HG03442 (cell line): ENCODE results near the gene CC2D1B.
"Not testable (repeated sequence)": the region's sequence is repeated elsewhere in the genome, so short reads cannot be mapped to it uniquely, and the experiment has no call there.

ENCODE experiments used
- ATAC-seq: cut with Tn5 transposase; IDR thresholded peaks from one replicate; pipeline ENCODE4 v1.9.1; 2021; ENCODE audit warnings: mild to moderate bottlenecking, moderate library complexity; ENCODE audit not compliant: unreplicated experiment

The CC2D1B gene, protein sequence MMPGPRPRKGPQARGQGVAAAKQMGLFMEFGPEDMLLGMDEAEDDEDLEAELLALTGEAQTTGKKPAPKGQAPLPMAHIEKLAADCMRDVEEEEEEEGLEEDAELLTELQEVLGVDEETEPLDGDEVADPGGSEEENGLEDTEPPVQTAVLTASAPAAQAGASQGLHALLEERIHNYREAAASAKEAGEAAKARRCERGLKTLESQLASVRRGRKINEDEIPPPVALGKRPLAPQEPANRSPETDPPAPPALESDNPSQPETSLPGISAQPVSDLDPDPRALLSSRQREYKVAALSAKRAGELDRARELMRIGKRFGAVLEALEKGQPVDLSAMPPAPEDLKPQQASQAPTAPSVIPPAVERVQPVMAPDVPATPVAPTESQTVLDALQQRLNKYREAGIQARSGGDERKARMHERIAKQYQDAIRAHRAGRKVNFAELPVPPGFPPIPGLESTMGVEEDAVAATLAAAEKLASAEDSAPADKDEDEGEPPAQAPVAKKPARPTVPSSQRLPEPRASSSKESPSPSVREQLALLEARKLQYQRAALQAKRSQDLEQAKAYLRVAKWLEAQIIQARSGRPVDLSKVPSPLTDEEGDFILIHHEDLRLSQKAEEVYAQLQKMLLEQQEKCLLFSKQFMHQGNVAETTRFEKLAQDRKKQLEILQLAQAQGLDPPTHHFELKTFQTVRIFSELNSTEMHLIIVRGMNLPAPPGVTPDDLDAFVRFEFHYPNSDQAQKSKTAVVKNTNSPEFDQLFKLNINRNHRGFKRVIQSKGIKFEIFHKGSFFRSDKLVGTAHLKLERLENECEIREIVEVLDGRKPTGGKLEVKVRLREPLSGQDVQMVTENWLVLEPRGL

DNA sequence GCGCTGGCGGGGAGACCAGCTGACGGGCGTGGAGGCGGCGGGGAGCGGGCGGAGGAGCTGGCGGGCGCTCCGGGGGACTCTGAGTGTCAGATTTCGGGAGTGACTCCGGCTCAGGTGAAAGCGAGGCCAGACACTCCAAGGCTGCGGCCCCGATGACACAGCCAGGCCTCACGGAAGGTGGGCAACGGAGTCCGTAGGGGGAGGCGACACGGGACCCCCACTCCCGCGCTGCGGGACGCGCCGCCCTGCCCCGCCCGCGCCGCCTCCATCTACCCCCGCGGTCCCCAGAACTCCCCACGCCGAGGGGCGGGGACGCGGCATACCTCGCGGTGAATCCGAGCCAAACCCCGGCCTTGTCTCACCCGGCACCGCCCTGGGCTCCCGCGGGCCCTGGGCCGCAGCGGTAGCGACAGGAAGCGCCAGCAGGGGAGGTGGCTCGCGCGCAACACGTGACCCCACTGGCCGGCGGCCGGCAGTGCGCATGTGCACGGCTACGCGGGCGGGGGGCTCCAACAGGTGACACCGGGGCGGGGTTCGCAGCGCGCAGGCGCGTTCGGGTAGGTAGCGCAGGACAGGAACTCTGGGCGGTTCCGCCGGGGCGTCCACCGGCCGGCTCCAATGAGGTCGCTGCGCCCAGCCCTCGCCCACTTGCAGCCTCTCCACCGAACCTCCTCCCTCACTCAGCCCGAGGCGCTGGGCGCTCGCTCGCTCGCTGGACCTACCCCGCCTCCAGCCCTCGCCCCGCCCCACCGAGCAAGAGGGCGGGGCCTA is at the start of gene CC2D1B:
TSS of gene CC2D1B (minus strand) at position 460 of the 771 bp plus-strand sequence. CDS start 1,585 bp downstream, outside the sequence.
- peak; percentile 91 for ATAC-seq

DNA sequence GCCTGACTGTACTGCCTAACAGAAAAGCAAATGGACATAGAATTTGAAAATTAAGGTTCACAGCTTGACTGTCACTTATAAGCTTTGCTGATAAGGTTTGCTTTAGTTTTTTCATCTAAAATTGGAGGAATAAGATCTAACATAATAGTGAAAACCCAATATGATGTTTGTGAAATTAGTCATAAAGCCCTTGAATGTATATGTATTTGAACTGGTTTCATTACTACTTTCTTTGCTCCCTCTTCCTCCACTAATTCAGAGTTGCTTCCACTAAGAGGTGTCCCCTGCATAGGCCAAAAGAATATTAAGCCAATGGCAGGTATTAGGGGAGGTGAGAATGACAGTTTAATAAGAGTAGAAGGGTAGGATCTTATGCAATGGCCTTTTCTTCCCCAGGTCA is 48.9 kb upstream of the CC2D1B start:
- no peak for ATAC-seq

DNA sequence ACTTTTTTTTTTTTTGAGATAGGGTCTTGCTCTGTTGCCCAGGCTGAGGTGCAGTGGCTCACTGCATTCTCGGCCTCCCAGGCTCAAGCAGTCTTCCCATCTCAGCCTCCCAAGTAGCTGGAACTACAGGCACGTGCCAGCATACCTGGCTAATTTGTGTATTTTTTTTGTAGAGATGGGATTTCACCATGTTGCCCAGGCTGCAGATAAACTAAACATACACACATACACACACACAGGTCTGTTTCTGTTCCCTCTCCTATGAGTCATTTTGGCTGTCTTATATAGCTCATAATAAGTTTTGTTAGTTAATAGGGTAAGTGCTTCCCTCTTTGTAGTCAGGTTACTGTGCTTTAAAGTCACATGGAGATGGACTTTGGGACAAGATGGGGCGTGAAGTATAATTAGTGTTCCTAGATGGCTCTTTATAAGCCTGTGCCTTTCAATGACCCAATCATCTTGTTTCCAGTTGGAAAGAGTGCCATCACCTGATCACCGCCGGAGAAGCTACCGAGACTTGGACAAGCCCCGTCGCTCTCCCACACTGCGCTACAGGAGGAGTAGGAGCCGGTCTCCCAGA is 47.5 kb upstream of the CC2D1B start:
- ATAC-seq = no peak

DNA sequence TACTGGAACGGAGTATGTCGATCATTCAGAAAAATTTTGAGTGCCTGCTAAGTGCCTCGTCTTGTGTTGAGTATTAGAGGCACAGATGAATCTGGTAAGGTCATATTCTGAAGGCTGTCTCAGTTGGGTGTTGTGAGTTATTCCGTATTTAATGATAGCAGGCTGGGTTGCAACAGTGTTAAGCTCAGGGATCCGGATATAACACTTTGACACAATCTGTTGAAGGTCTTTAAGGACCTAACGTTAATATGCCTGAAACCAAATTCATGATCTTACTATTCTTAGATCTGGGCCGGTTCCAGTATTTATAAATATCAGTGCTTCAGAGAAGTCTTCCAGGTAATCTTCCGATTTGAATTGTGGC is 39.0 kb upstream of the CC2D1B start:
- ATAC-seq = no peak

DNA sequence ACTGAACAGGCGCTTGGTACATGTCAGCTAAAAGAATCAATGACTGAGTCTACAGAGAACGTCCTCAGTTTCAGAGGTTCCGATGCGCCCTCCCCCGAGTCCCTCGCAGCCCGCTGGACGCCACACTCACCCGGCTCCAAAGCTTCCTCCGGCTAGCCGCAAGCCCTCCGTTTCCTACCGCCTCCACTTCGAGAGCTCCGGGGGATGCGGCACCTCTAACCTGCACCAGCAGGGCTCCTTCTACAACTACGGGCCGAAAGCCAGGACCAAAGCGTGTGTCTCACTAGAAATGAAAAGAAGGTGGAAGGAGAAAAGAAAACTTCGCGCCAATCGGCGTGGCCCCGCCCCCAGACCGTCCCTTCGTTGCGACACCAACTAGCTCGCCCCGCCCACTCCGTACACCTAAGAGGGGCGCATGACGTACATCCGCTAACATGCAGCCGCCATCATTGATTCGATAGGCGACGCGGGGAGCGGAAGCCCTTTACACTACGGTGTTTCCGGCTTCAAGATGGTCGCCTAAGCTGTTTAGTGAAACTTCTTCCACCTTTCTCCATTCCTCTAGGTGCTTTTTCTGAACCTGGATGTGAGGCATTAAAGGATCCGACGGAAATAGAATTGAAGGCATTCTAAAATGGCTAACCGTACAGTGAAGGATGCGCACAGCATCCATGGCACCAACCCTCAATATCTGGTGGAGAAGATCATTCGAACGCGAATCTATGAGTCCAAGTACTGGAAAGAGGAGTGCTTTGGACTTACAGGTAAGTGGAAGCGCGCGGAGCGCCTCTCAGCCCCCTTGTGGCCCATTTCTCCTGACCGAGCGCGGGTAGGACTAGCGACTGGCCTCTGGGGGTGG is 38.3 kb upstream of the CC2D1B start, which contains the start of the genes ORC1 and PRPF38A:
TSS of gene ORC1 (minus strand) at position 308 of the 859 bp plus-strand sequence. CDS start 2,200 bp downstream, outside the sequence.
TSS of gene PRPF38A (plus strand) at position 487 of the 859 bp plus-strand sequence. CDS start at position 635, 148 bp downstream.
- peak; percentile 96 for ATAC-seq

DNA sequence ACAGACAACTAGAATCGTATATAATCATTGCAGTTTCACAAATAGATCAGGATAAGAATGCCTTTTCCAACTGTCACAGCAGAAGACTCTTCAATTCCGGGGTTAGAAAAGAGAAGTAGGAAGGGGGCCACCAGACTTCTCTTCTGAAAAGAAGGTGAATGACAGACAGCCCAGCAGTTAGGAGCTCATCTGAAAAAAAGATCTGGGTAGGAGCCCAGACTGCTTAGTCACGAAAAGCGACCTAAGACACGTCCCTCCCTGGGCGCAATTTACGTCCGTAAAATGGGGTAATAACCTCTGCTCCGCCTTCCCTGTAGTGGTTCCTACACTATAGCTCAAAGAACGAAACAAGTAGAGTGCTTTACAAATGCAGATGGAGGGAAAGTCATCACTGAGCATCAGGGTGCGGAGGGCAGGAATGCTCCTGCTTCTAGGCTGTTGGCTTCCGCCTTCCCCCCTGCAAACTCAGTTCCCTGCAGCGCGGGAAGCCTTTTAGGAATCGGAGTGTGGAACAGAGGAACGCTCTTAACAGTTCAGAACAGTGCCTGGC is 37.6 kb upstream of the CC2D1B start:
- peak; percentile 22 for ATAC-seq

DNA sequence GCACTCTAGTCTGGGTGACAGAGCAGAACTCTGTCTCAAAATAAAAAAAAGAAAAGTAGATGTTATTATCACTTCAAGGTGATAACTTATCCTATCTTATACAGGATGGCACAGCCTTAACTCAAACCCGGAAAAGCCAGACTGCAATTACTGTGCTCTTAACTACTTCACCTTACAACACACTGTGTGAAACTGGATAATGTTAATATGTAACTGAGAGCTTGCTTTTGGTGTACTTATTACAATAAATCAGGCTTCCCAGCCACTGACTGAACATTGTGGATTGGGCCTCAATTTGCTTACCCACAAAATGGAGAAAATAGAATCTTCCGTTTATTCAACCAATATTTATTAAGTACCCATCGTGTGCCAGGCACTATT is 36.8 kb upstream of the CC2D1B start:
- no peak for ATAC-seq

DNA sequence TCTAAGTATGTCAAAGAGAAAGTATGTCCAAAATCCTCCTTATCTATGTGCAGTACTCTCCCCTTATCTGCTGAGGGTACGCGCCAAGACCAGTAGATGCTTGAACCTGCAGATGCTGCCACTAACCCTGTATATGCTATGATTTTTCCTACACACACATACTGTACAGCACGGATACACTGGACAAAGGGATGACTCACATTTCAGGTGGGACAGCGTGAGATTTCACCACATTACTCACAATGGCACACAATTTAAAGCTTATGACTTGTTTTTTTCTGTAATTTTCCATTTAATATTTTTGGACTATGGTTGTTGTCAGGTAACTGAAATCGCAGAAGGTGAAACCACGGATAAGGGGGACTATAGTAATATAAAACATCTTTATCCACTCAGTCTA is 34.1 kb upstream of the CC2D1B start:
- ATAC-seq = no peak

DNA sequence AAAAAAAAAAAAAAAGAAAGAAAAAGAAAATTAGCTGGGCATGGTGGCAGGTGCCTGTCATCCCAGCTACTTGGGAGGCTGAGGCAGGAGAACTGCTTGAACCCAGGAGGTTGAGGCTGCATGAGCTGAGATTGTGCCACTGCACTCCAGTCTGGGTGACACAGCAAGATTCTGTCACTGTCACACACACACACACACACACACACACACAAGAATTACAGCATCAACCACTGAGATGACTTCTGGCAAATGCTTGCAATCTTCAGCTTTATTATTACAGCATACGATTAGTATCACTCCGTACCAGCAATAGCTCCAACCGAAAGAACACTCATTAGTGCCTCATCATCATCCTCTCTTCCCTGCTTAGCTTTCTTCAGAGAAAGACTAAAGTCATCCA is 33.6 kb upstream of the CC2D1B start:
- ATAC-seq = no peak

DNA sequence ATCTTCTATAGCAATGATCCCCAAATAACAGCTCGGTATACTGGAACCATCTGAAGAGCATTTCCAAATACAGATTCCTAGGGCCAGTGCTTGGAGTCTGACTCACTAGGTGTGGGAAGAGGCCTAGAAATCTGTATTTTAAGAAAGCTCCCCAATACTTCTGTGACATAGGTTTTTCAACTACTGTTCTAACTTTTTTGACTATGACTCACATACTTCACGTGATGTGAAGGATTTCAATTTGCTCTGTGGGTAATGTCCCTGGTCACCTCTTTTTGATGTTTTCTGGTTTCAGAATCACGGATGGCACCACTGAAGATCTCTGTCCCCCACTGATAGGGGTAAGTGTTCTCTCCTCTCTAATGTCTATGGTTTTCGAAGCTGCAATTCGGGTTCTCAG is 27.2 kb upstream of the CC2D1B start:
- no peak for ATAC-seq

DNA sequence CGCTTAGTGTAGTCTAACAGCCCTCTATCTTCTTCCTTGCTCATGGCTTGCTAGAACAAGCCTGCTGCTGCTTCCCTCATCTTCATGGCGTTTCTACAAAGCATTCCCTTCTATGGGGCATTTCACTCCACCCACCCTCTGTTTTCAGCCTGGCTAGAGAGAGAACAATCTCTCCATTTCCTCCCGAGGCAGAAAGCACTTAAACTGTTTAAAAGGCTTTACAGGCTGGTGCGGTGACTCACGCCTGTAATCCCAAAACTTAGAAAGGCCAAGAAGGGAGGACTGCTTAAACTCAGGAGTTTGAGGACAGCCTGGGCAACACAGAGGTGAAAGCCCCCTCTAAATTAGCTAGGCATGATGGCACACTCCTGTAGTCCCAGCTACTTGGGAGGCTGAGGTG is 20.5 kb upstream of the CC2D1B start:
- no peak for ATAC-seq

DNA sequence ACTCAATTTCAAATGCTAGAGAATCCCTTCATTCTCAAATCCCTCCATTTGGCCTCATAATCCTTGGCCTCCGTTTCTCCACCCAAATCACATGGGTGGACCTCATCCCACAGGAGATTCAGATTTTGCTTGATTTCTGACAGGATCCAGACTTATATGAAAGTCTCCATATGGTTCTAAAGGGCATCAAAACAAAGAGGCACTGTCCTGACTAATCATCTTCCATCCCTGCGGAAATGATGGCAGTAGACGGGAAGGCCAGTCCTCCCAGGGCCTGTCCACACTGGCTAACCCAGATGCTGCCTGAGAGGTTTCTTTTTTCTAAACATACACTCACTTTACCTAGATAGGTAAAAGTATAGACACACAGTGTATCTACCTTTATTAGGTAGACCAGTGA is 19.4 kb upstream of the CC2D1B start:
- no peak for ATAC-seq

DNA sequence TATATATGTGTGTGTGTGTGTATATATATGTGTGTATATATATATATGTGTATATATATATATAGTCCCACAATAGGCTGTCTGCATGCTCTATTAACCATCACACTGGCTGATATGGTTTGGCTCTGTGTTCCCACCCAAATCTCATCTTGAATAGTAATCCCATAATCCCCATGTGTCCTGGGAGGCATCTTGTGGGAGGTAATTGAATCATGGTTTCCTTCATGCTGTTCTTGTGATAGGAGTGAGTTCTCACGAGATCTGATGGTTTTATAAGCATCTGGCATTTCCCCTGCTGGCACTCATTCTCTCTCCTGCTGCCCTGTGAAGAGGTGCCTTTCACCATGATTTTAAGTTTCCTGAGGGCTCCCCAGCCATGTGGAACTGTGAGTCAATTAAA is 3.8 kb upstream of the CC2D1B start:
- not testable (repeated sequence) for ATAC-seq

DNA sequence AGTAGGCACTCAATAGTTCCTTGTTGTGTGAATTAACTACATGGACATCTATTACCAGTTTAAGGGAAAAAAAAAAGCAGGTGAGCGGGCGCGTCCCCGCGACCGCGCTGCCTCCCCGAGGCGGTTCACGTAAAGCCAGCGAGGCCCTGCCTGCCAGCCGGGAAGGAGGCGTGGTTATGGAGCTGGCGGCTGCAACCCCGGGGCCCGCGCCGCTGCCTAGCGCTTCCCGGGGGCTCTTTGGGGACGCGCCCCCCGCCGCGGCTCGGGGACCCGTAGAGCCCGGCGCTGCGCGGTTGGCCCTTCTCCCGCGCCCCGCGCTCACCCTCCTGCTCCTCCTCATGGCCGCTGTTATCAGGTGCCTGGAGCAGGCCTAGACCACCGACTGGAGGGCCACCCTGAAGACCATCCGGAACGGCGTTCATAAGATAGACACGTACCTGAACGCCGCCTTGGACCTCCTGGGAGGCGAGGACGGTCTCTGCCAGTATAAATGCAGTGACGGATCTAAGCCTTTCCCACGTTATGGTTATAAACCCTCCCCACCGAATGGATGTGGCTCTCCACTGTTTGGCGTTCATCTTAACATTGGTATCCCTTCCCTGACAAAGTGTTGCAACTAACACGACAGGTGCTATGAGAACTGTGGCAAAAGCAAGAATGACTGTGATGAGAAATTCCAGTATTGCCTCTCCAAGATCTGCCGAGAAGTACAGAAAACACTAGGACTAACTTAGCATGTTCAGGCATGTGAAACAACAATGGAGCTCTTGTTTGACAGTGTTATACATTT is 2.6 kb upstream of the CC2D1B start:
- ATAC-seq = no peak

DNA sequence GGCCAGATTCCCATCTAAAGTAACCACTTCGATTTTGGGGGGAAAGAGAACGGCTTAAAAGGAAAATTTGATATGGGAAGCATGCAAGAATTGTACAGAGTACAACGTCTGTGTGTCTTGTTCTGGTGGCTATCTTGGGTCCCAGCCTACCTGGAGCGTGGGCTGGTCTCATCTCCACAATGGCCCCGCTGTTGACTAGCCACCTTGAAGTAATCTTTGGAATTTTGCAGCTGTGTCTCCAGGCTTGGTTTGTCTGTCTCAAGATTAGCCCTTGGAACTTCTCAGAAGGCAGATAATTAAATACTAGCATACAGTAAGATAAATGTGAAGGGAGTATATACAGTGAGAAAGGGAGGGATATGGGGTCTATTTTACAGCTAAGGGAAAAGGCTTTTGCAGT is 1.3 kb upstream of the CC2D1B start:
- no peak for ATAC-seq

DNA sequence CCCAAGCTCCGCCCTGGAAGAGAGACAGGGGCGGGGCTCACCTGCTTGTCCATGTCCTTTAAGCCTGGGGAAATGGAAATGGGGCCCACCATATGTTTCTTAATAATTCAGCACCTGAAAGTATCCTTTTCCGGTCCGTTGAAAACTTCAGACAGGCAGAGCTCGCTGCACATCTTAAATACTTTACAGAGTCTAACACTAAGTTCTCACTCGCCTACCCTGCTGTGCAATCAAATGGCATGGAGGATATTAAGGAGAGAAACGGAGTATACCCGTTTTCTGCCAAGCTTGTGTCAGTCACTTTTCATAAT is 467 bp upstream of the CC2D1B start:
- ATAC-seq = no peak

DNA sequence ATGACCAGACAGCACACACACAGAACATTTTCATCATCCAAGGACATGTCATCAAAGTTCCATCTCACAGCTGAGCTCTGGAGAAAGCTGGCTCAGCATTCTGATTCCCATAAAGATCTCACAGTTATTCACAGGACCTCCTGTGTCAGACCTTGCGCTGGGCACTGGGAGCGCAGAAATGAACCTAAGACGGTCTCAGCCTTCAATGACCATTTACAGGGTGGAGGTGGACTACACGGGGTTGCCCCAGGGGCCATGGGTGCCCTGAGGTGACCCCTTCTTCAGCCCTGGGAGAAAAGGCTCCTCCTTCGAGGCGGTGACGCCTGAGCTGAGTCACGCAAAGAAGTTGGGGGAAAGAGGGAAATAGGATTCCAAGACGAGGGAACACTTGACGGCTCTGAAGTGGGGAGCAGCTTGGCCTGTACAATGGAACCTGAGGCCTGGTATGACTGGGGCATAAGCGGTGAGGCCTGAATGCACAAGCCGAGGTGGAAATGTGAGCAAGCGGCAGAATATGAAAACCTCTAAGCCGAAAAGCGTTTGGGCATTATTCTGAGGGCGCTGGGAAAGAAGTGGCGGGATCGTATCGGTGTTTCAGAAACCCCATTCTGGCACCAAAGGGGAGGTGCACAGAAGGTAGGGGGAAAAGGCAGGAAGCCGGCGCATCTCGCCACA is 797 bp downstream of the CC2D1B start:
- ATAC-seq = no peak

DNA sequence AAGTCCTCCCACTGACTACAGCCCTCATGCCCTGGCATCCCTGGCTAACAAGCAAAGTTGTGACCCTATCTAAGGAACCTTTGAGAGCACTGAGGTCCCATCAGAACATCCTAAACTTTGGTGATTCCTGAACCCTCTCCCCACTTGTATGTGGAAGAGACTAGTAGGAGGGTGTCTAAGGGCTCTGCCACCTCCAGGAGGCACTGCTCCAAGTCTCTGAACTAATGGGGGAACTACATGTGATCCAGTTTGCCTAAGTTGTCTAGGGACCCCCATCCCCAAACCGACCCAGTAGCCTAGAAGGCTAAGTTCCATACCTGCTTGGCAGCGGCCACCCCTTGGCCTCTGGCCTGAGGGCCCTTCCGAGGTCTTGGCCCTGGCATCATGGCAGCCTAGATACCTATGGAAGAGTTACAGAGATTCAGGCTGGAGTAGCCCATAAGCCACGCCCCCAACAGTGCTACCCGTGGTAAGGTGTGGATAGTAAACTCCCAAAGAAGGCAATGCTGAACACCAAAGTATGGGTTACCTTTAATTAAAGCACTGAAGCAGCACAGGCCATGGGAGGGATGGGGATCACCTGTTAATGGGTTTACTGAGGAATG is 1.7 kb downstream of the CC2D1B start:
- ATAC-seq = no peak
